ENCODE results near the gene ELFN1. TPM values are rescaled to one million over a fixed set of nuclear protein-coding genes. Genes with fewer than 3 reads are reported as not detected.

The ELFN1 gene
- total and polyA plus RNA-seq, 4 donors, result 7.8 to 28.4 (median 16.3) TPM

GRCh38 chr7:1679326-1679965 lies 9.4 kb downstream of the ELFN1 start:
- peaks cover 52% of the 10 kb centered on the region for H3K36me3 ChIP-seq (ENCODE audit: control insufficient read depth, insufficient read depth, low read length)
- no peak overlapping the region for H3K4me3 ChIP-seq (ENCODE audit: low read depth, low read length)
- H3K4me1 ChIP-seq (ENCODE audit: control insufficient read depth, insufficient read depth, low read length), result peaks cover 44% of the 10 kb centered on the region
- no peaks in the 10 kb centered on the region for H3K27me3 ChIP-seq (ENCODE audit: control insufficient read depth, insufficient read depth, low read length)
- H3K27ac ChIP-seq (ENCODE audit: low read depth, low read length), result no peak overlapping the region
- peaks cover 3% of the 10 kb centered on the region for H3K9me3 ChIP-seq (ENCODE audit: control insufficient read depth, insufficient read depth, low read length)
- WGBS (ENCODE audit: insufficient coverage), result 72% methylated on average over 13 of the region's 15 CpGs
- DNase-seq (ENCODE audit: low read depth in 4 of 6, low spot score in 6 of 6), result no peak

- 90% methylated on average over 22 of the region's 22 CpGs for WGBS (ENCODE audit: insufficient coverage)
- Histone ChIP-seq H3K36me3 (ENCODE audit: control insufficient read depth, insufficient read depth, low read length) (peaks cover 45% of the 10 kb centered on the region), H3K4me1 (ENCODE audit: control insufficient read depth, insufficient read depth, low read length) (peaks cover 37% of the 10 kb centered on the region), H3K9me3 (ENCODE audit: control insufficient read depth, insufficient read depth, low read length) (peaks cover 4% of the 10 kb centered on the region), H3K4me3 (ENCODE audit: low read depth, low read length) (no peak overlapping the region), H3K27me3 (ENCODE audit: control insufficient read depth, insufficient read depth, low read length) (no peaks in the 10 kb centered on the region), H3K27ac (ENCODE audit: low read depth, low read length) (no peak overlapping the region)
- no peak for DNase-seq (ENCODE audit: low read depth in 4 of 6, low spot score in 6 of 6)
These were observed 10.1 kb downstream of the ELFN1 start for GRCh38 chr7:1679966-1680730.

GRCh38 chr7:1681581-1681980 lies 11.5 kb downstream of the ELFN1 start:
- H3K4me1 ChIP-seq (ENCODE audit: control insufficient read depth, insufficient read depth, low read length), result peaks cover 23% of the 10 kb centered on the region
- 80% methylated on average over 2 of the region's 9 CpGs for WGBS (ENCODE audit: insufficient coverage)
- H3K27me3 ChIP-seq (ENCODE audit: control insufficient read depth, insufficient read depth, low read length), result no peaks in the 10 kb centered on the region
- peaks cover 4% of the 10 kb centered on the region for H3K9me3 ChIP-seq (ENCODE audit: control insufficient read depth, insufficient read depth, low read length)
- peaks cover 31% of the 10 kb centered on the region for H3K36me3 ChIP-seq (ENCODE audit: control insufficient read depth, insufficient read depth, low read length)
- no peak overlapping the region for H3K27ac ChIP-seq (ENCODE audit: low read depth, low read length)
- DNase-seq (ENCODE audit: low read depth in 4 of 6, low spot score in 6 of 6), result no peak
- H3K4me3 ChIP-seq (ENCODE audit: low read depth, low read length), result no peak overlapping the region

GRCh38 chr7:1685000-1685624 lies 15.0 kb downstream of the ELFN1 start:
- Histone ChIP-seq H3K4me1 (ENCODE audit: control insufficient read depth, insufficient read depth, low read length) (peaks cover 6% of the 10 kb centered on the region), H3K4me3 (ENCODE audit: low read depth, low read length) (no peak overlapping the region), H3K27ac (ENCODE audit: low read depth, low read length) (no peak overlapping the region), H3K36me3 (ENCODE audit: control insufficient read depth, insufficient read depth, low read length) (peaks cover 11% of the 10 kb centered on the region), H3K27me3 (ENCODE audit: control insufficient read depth, insufficient read depth, low read length) (no peaks in the 10 kb centered on the region), H3K9me3 (ENCODE audit: control insufficient read depth, insufficient read depth, low read length) (peaks cover 4% of the 10 kb centered on the region)
- no CpG with 5 or more reads among the region's 1 CpG for WGBS (ENCODE audit: insufficient coverage)
- DNase-seq (ENCODE audit: low read depth in 4 of 6, low spot score in 6 of 6), result no peak

GRCh38 chr7:1688542-1688941 lies 18.5 kb downstream of the ELFN1 start:
- H3K9me3 ChIP-seq (ENCODE audit: control insufficient read depth, insufficient read depth, low read length), result peaks cover 4% of the 10 kb centered on the region
- no peak overlapping the region for H3K4me3 ChIP-seq (ENCODE audit: low read depth, low read length)
- peaks cover 33% of the 10 kb centered on the region for H3K4me1 ChIP-seq (ENCODE audit: control insufficient read depth, insufficient read depth, low read length)
- no peak overlapping the region for H3K27ac ChIP-seq (ENCODE audit: low read depth, low read length)
- no peak for DNase-seq (ENCODE audit: low read depth in 4 of 6, low spot score in 6 of 6)
- H3K36me3 ChIP-seq (ENCODE audit: control insufficient read depth, insufficient read depth, low read length), result peaks cover 34% of the 10 kb centered on the region
- H3K27me3 ChIP-seq (ENCODE audit: control insufficient read depth, insufficient read depth, low read length), result no peaks in the 10 kb centered on the region

- Histone ChIP-seq H3K27me3 (ENCODE audit: control insufficient read depth, insufficient read depth, low read length) (no peaks in the 10 kb centered on the region), H3K9me3 (ENCODE audit: control insufficient read depth, insufficient read depth, low read length) (peaks cover 1% of the 10 kb centered on the region), H3K27ac (ENCODE audit: low read depth, low read length) (no peak overlapping the region), H3K36me3 (ENCODE audit: control insufficient read depth, insufficient read depth, low read length) (peaks cover 41% of the 10 kb centered on the region), H3K4me1 (ENCODE audit: control insufficient read depth, insufficient read depth, low read length) (peaks cover 40% of the 10 kb centered on the region), H3K4me3 (ENCODE audit: low read depth, low read length) (no peak overlapping the region)
- WGBS (ENCODE audit: insufficient coverage), result 46% methylated on average over 3 of the region's 3 CpGs
- no peak for DNase-seq (ENCODE audit: low read depth in 4 of 6, low spot score in 6 of 6)
These were observed 19.2 kb downstream of the ELFN1 start for GRCh38 chr7:1689311-1689710.

GRCh38 chr7:1690359-1690958 lies 20.4 kb downstream of the ELFN1 start:
- peaks cover 50% of the 10 kb centered on the region for H3K4me1 ChIP-seq (ENCODE audit: control insufficient read depth, insufficient read depth, low read length)
- no peaks in the 10 kb centered on the region for H3K27me3 ChIP-seq (ENCODE audit: control insufficient read depth, insufficient read depth, low read length)
- no peak for DNase-seq (ENCODE audit: low read depth in 4 of 6, low spot score in 6 of 6)
- peaks cover 49% of the 10 kb centered on the region for H3K36me3 ChIP-seq (ENCODE audit: control insufficient read depth, insufficient read depth, low read length)
- 97% methylated on average over 1 of the region's 1 CpG for WGBS (ENCODE audit: insufficient coverage)
- H3K4me3 ChIP-seq (ENCODE audit: low read depth, low read length), result no peak overlapping the region
- H3K9me3 ChIP-seq (ENCODE audit: control insufficient read depth, insufficient read depth, low read length), result no peaks in the 10 kb centered on the region
- no peak overlapping the region for H3K27ac ChIP-seq (ENCODE audit: low read depth, low read length)

GRCh38 chr7:1691096-1691495 lies 21.0 kb downstream of the ELFN1 start:
- 90% methylated on average over 8 of the region's 8 CpGs for WGBS (ENCODE audit: insufficient coverage)

GRCh38 chr7:1691601-1692514 lies 21.8 kb downstream of the ELFN1 start:
- H3K9me3 ChIP-seq (ENCODE audit: control insufficient read depth, insufficient read depth, low read length), result no peaks in the 10 kb centered on the region
- H3K4me1 ChIP-seq (ENCODE audit: control insufficient read depth, insufficient read depth, low read length), result peaks cover 56% of the 10 kb centered on the region
- peak in 5 of 6 donors; percentile 58 to 93 (median 75) for DNase-seq (ENCODE audit: low read depth in 4 of 6, low spot score in 6 of 6)
- no peak overlapping the region for H3K4me3 ChIP-seq (ENCODE audit: low read depth, low read length)
- WGBS (ENCODE audit: insufficient coverage), result 35% methylated on average over 27 of the region's 27 CpGs
- H3K27me3 ChIP-seq (ENCODE audit: control insufficient read depth, insufficient read depth, low read length), result no peaks in the 10 kb centered on the region
- peak overlapping the region; percentile 50 for H3K27ac ChIP-seq (ENCODE audit: low read depth, low read length)
- peaks cover 61% of the 10 kb centered on the region for H3K36me3 ChIP-seq (ENCODE audit: control insufficient read depth, insufficient read depth, low read length)

More at GRCh38 chr7:1691096-1691495, 21.0 kb downstream of the ELFN1 start:
- Histone ChIP-seq H3K9me3 (ENCODE audit: control insufficient read depth, insufficient read depth, low read length) (no peaks in the 10 kb centered on the region), H3K27me3 (ENCODE audit: control insufficient read depth, insufficient read depth, low read length) (no peaks in the 10 kb centered on the region), H3K36me3 (ENCODE audit: control insufficient read depth, insufficient read depth, low read length) (peaks cover 53% of the 10 kb centered on the region), H3K27ac (ENCODE audit: low read depth, low read length) (peak overlapping the region; percentile 37), H3K4me1 (ENCODE audit: control insufficient read depth, insufficient read depth, low read length) (peaks cover 50% of the 10 kb centered on the region), H3K4me3 (ENCODE audit: low read depth, low read length) (no peak overlapping the region)
- no peak for DNase-seq (ENCODE audit: low read depth in 4 of 6, low spot score in 6 of 6)
